ENCODE results near the gene KCNH6. TPM values are rescaled to one million over a fixed set of nuclear protein-coding genes. Genes with fewer than 3 reads are reported as not detected.

Gene KCNH6
- total RNA-seq, 5 donors from 2014 or later (not counting 1 experiment from before 2014, with no cell fraction given), result not detected

GRCh38 chr17:63480826-63481487 is 42.2 kb upstream of the KCNH6 start:
- Mint-ChIP-seq H3K27ac (no peak overlapping the region), H3K36me3 (no peaks in the 10 kb centered on the region), H3K27me3 (peaks cover 5 to 15% of the 10 kb centered on the region in 2 donors), H3K4me3 (no peak overlapping the region), H3K4me1 (peaks cover 4 to 16% (median 11%) of the 10 kb centered on the region in 3 donors), H3K9me3 (no peaks in the 10 kb centered on the region)
- WGBS (ENCODE audit: insufficient coverage), result 88% methylated on average over 4 of the region's 11 CpGs
- Histone ChIP-seq H3K27ac (ENCODE audit: low read length) (no peak overlapping the region), H3K27me3 (replicated peaks in 1 of 2; ENCODE audit: control insufficient read depth in 2 of 2, extremely low read depth in 1 of 2, insufficient read depth in 2 of 2, low read length in 1 of 2) (peaks cover 2 to 44% of the 10 kb centered on the region in 2 experiments), H3K36me3 (ENCODE audit: control insufficient read depth in 2 of 2, extremely low read depth in 1 of 2, insufficient read depth in 1 of 2, low read length in 1 of 2) (no peaks in the 10 kb centered on the region), H3K4me1 (ENCODE audit: control insufficient read depth in 1 of 2, extremely low read depth in 1 of 2, insufficient read depth in 2 of 2, low read length in 2 of 2) (peaks cover 4 to 26% of the 10 kb centered on the region in 2 experiments), H3K9me3 (no peaks in the 10 kb centered on the region), H3K4me3 (ENCODE audit: control insufficient read depth in 1 of 2, extremely low read depth in 1 of 2, low read length in 1 of 2) (no peak overlapping the region)
- ChIA-PET POLR2A (no interaction called here), CTCF (interaction anchor here (1.1 to 5.9 kb wide), 3 partner anchors 55 to 131 kb away, joined by 3 to 59 read pairs (median 30); no protein-coding TSS in a partner anchor)
- DNase-seq, result no peak
- no peak for ATAC-seq (replicated peaks in 1 of 4)

- WGBS (ENCODE audit: insufficient coverage), result 86% methylated on average over 12 of the region's 16 CpGs
- Mint-ChIP-seq H3K36me3 (no peaks in the 10 kb centered on the region), H3K9me3 (no peaks in the 10 kb centered on the region), H3K4me3 (no peak overlapping the region), H3K27me3 (peaks cover 5 to 15% of the 10 kb centered on the region in 2 donors), H3K4me1 (peaks cover 4 to 16% (median 11%) of the 10 kb centered on the region in 3 donors), H3K27ac (no peak overlapping the region)
- Histone ChIP-seq H3K4me3 (ENCODE audit: control insufficient read depth in 1 of 2, extremely low read depth in 1 of 2, low read length in 1 of 2) (no peak overlapping the region), H3K4me1 (ENCODE audit: control insufficient read depth in 1 of 2, extremely low read depth in 1 of 2, insufficient read depth in 2 of 2, low read length in 2 of 2) (peaks cover 2 to 20% of the 10 kb centered on the region in 2 experiments), H3K36me3 (ENCODE audit: control insufficient read depth in 2 of 2, extremely low read depth in 1 of 2, insufficient read depth in 1 of 2, low read length in 1 of 2) (no peaks in the 10 kb centered on the region), H3K9me3 (no peaks in the 10 kb centered on the region), H3K27ac (ENCODE audit: low read length) (no peak overlapping the region), H3K27me3 (replicated peaks in 1 of 2; ENCODE audit: control insufficient read depth in 2 of 2, extremely low read depth in 1 of 2, insufficient read depth in 2 of 2, low read length in 1 of 2) (peaks cover 0 to 40% of the 10 kb centered on the region in 2 experiments)
- ATAC-seq (replicated peaks in 1 of 4), result no peak
- ChIA-PET POLR2A (no interaction called here), CTCF (interaction anchor here (1.1 to 5.9 kb wide), 3 partner anchors 55 to 130 kb away, joined by 3 to 59 read pairs (median 30); no protein-coding TSS in a partner anchor)
- DNase-seq, result no peak
Measured at GRCh38 chr17:63481488-63481870, 41.7 kb upstream of the KCNH6 start.

- no peak overlapping the region for H3K27ac Mint-ChIP-seq
- H3K9me3 ChIP-seq, result no peaks in the 10 kb centered on the region
- no peak overlapping the region for H3K27ac ChIP-seq (ENCODE audit: low read length)
- peaks cover 4 to 15% (median 10%) of the 10 kb centered on the region in 3 donors for H3K4me1 Mint-ChIP-seq
- 83% methylated on average over 14 of the region's 16 CpGs for WGBS (ENCODE audit: insufficient coverage)
- no peaks in the 10 kb centered on the region for H3K36me3 ChIP-seq (ENCODE audit: control insufficient read depth in 2 of 2, extremely low read depth in 1 of 2, insufficient read depth in 1 of 2, low read length in 1 of 2)
- no peak for ATAC-seq (replicated peaks in 1 of 4)
- ChIA-PET CTCF (no interaction called here), POLR2A (interaction anchor here in 1 of 2 donors (0.7 kb wide), 1 partner anchor 48 kb away, joined by 3 read pairs; no protein-coding TSS in a partner anchor)
- H3K4me3 Mint-ChIP-seq, result no peak overlapping the region
- H3K36me3 Mint-ChIP-seq, result no peaks in the 10 kb centered on the region
- no peak for DNase-seq
- peaks cover 4 to 14% of the 10 kb centered on the region in 2 donors for H3K27me3 Mint-ChIP-seq
- H3K27me3 ChIP-seq (replicated peaks in 1 of 2; ENCODE audit: control insufficient read depth in 2 of 2, extremely low read depth in 1 of 2, insufficient read depth in 2 of 2, low read length in 1 of 2), result peaks cover 0 to 39% of the 10 kb centered on the region in 2 experiments
- no peak overlapping the region for H3K4me3 ChIP-seq (ENCODE audit: control insufficient read depth in 1 of 2, extremely low read depth in 1 of 2, low read length in 1 of 2)
- no peaks in the 10 kb centered on the region for H3K9me3 Mint-ChIP-seq
- peaks cover 2 to 18% of the 10 kb centered on the region in 2 experiments for H3K4me1 ChIP-seq (ENCODE audit: control insufficient read depth in 1 of 2, extremely low read depth in 1 of 2, insufficient read depth in 2 of 2, low read length in 2 of 2)
Measured at GRCh38 chr17:63482509-63482908, 40.6 kb upstream of the KCNH6 start.

- H3K27me3 Mint-ChIP-seq, result peaks cover 0 to 10% of the 10 kb centered on the region in 2 donors
- Histone ChIP-seq H3K4me3 (ENCODE audit: control insufficient read depth in 1 of 2, extremely low read depth in 1 of 2, low read length in 1 of 2) (no peak overlapping the region), H3K36me3 (ENCODE audit: control insufficient read depth in 2 of 2, extremely low read depth in 1 of 2, insufficient read depth in 1 of 2, low read length in 1 of 2) (no peaks in the 10 kb centered on the region), H3K9me3 (no peaks in the 10 kb centered on the region), H3K27me3 (replicated peaks in 1 of 2; ENCODE audit: control insufficient read depth in 2 of 2, extremely low read depth in 1 of 2, insufficient read depth in 2 of 2, low read length in 1 of 2) (peaks cover 0 to 33% of the 10 kb centered on the region in 2 experiments), H3K27ac (ENCODE audit: low read length) (no peak overlapping the region), H3K4me1 (ENCODE audit: control insufficient read depth in 1 of 2, extremely low read depth in 1 of 2, insufficient read depth in 2 of 2, low read length in 2 of 2) (peaks cover 2 to 12% of the 10 kb centered on the region in 2 experiments)
- no peak overlapping the region for H3K4me3 Mint-ChIP-seq
- ATAC-seq (replicated peaks in 1 of 4) (no peak), DNase-seq (no peak)
- ChIA-PET POLR2A (no interaction called here), CTCF (no interaction called here)
- no peaks in the 10 kb centered on the region for H3K36me3 Mint-ChIP-seq
- 100% methylated on average over 3 of the region's 10 CpGs for WGBS (ENCODE audit: insufficient coverage)
- H3K27ac Mint-ChIP-seq, result no peak overlapping the region
- H3K9me3 Mint-ChIP-seq, result no peaks in the 10 kb centered on the region
- peaks cover 4 to 10% (median 6%) of the 10 kb centered on the region in 3 donors for H3K4me1 Mint-ChIP-seq
Measured at GRCh38 chr17:63483038-63483437, 40.1 kb upstream of the KCNH6 start.

- 82% methylated on average over 14 of the region's 16 CpGs for WGBS (ENCODE audit: insufficient coverage)
- CTCF ChIA-PET, result no interaction called here
- no peak overlapping the region for H3K27ac Mint-ChIP-seq
Measured at GRCh38 chr17:63483655-63484575, 39.2 kb upstream of the KCNH6 start.

GRCh38 chr17:63486317-63487013 is 36.7 kb upstream of the KCNH6 start:
- ChIA-PET CTCF (interaction anchor here in 1 of 2 donors (0.5 to 0.8 kb wide), 3 partner anchors 17 to 116 kb away, joined by 3 to 5 read pairs (median 3); no protein-coding TSS in a partner anchor), POLR2A (no interaction called here)
- Mint-ChIP-seq H3K27ac (no peak overlapping the region), H3K36me3 (no peaks in the 10 kb centered on the region), H3K27me3 (no peaks in the 10 kb centered on the region), H3K4me3 (no peak overlapping the region), H3K9me3 (no peaks in the 10 kb centered on the region), H3K4me1 (no peaks in the 10 kb centered on the region)
- WGBS (ENCODE audit: insufficient coverage), result 83% methylated on average over 12 of the region's 12 CpGs
- ATAC-seq (replicated peaks in 1 of 4) (no peak), DNase-seq (no peak)
- H3K36me3 ChIP-seq (ENCODE audit: control insufficient read depth in 2 of 2, extremely low read depth in 1 of 2, insufficient read depth in 1 of 2, low read length in 1 of 2), result no peaks in the 10 kb centered on the region
- H3K27me3 ChIP-seq (replicated peaks in 1 of 2; ENCODE audit: control insufficient read depth in 2 of 2, extremely low read depth in 1 of 2, insufficient read depth in 2 of 2, low read length in 1 of 2), result peaks cover 0 to 10% of the 10 kb centered on the region in 2 experiments
- H3K9me3 ChIP-seq, result no peaks in the 10 kb centered on the region
- no peaks in the 10 kb centered on the region for H3K4me1 ChIP-seq (ENCODE audit: control insufficient read depth in 1 of 2, extremely low read depth in 1 of 2, insufficient read depth in 2 of 2, low read length in 2 of 2)
- H3K4me3 ChIP-seq (ENCODE audit: control insufficient read depth in 1 of 2, extremely low read depth in 1 of 2, low read length in 1 of 2), result no peak overlapping the region
- H3K27ac ChIP-seq (ENCODE audit: low read length), result no peak overlapping the region

More at GRCh38 chr17:63483655-63484575, 39.2 kb upstream of the KCNH6 start:
- no peaks in the 10 kb centered on the region for H3K9me3 Mint-ChIP-seq
- no peaks in the 10 kb centered on the region for H3K36me3 Mint-ChIP-seq
- peaks cover 3 to 5% (median 4%) of the 10 kb centered on the region in 3 donors for H3K4me1 Mint-ChIP-seq
- no peaks in the 10 kb centered on the region for H3K36me3 ChIP-seq (ENCODE audit: control insufficient read depth in 2 of 2, extremely low read depth in 1 of 2, insufficient read depth in 1 of 2, low read length in 1 of 2)
- no peak overlapping the region for H3K27ac ChIP-seq (ENCODE audit: low read length)
- DNase-seq (no peak), ATAC-seq (replicated peaks in 1 of 4) (no peak)
- H3K9me3 ChIP-seq, result no peaks in the 10 kb centered on the region
- peaks cover 0 to 4% of the 10 kb centered on the region in 2 experiments for H3K4me1 ChIP-seq (ENCODE audit: control insufficient read depth in 1 of 2, extremely low read depth in 1 of 2, insufficient read depth in 2 of 2, low read length in 2 of 2)
- H3K4me3 ChIP-seq (ENCODE audit: control insufficient read depth in 1 of 2, extremely low read depth in 1 of 2, low read length in 1 of 2), result no peak overlapping the region
- POLR2A ChIA-PET, result no interaction called here
- no peak overlapping the region for H3K4me3 Mint-ChIP-seq
- peaks cover 0 to 28% of the 10 kb centered on the region in 2 experiments for H3K27me3 ChIP-seq (replicated peaks in 1 of 2; ENCODE audit: control insufficient read depth in 2 of 2, extremely low read depth in 1 of 2, insufficient read depth in 2 of 2, low read length in 1 of 2)
- peaks cover 0 to 4% of the 10 kb centered on the region in 2 donors for H3K27me3 Mint-ChIP-seq
